GM19043 (cell line): ENCODE measurements around the gene GAPT.

Experiments used
- ATAC-seq: cut with Tn5 transposase; IDR thresholded peaks from one replicate; pipeline ENCODE4 v1.9.1; 2021; ENCODE audit warnings: low read depth; ENCODE audit not compliant: unreplicated experiment

The GAPT gene

GRCh38 chr5:58460732-58461286 is 30.4 kb upstream of the GAPT start:
- ATAC-seq, result peak; percentile 71

GRCh38 chr5:58462154-58462553 is 29.1 kb upstream of the GAPT start:
- ATAC-seq, result no peak

GRCh38 chr5:58462623-58463230 is 28.5 kb upstream of the GAPT start:
- ATAC-seq, result no peak

- ATAC-seq, result peak; percentile 98
Measured at GRCh38 chr5:58466939-58467338, 24.3 kb upstream of the GAPT start.

GRCh38 chr5:58469896-58470295 is 21.3 kb upstream of the GAPT start:
- ATAC-seq, result no peak

- no peak for ATAC-seq
Measured at GRCh38 chr5:58475404-58475803, 15.8 kb upstream of the GAPT start.

GRCh38 chr5:58477760-58478376 is 13.4 kb upstream of the GAPT start:
- ATAC-seq, result no peak

- ATAC-seq, result no peak
Measured at GRCh38 chr5:58481066-58481676, 10.1 kb upstream of the GAPT start.

GRCh38 chr5:58481828-58482227 is 9.4 kb upstream of the GAPT start:
- no peak for ATAC-seq

GRCh38 chr5:58482536-58482935 is 8.7 kb upstream of the GAPT start:
- no peak for ATAC-seq

GRCh38 chr5:58484505-58484904 is 6.7 kb upstream of the GAPT start:
- ATAC-seq, result no peak

- ATAC-seq, result no peak
Measured at GRCh38 chr5:58486290-58486689, 4.9 kb upstream of the GAPT start.

- peak; percentile 42 for ATAC-seq
Measured at GRCh38 chr5:58490402-58491050, 709 bp upstream of the GAPT start.

- ATAC-seq, result no peak
Measured at GRCh38 chr5:58493141-58493540, 1.9 kb downstream of the GAPT start.

- ATAC-seq, result no peak
Measured at GRCh38 chr5:58496488-58496887, 5.3 kb downstream of the GAPT start.

GRCh38 chr5:58497386-58497785 is 6.2 kb downstream of the GAPT start:
- ATAC-seq, result no peak

GRCh38 chr5:58497921-58498320 is 6.7 kb downstream of the GAPT start:
- ATAC-seq, result no peak

GRCh38 chr5:58498340-58498942 is 7.2 kb downstream of the GAPT start:
- ATAC-seq, result no peak

GRCh38 chr5:58499231-58499630 is 8.0 kb downstream of the GAPT start:
- ATAC-seq, result no peak

GRCh38 chr5:58499941-58500340 is 8.7 kb downstream of the GAPT start:
- ATAC-seq, result no peak
